Activated naive CD8-positive, alpha-beta T cell treated with anti-CD3 and anti-CD28 coated beads, Interleukin-2, amount 10 ng/mL, durations not matched to agents 7 days and 5 days (primary cell): ENCODE measurements around the gene CA6. TPM values are rescaled to one million over a fixed set of nuclear protein-coding genes. Genes with fewer than 3 reads are reported as not detected.
A peak's percentile ranks its signal among the peaks of the same experiment; 100 is the strongest.

Source experiments
- ATAC-seq: fragments of 150-1000 bp; cut with Tn5 transposase; one replicate; pipeline ENCODE4 v1.10.0; 2021; ENCODE audit warnings: low read depth, moderate library complexity
- POLR2A ChIA-PET: fragments of 350-600 bp; sonication (Branson Sonifier 250); formaldehyde crosslinking; loops from one replicate; lab custom pipeline; 2021; ENCODE audit warnings: antibody characterized with exemption; lab: Charles Lee
- DNase-seq: peaks from one replicate; pipeline ENCODE4 v3.0.0; 2021
- H3K27ac Mint-ChIP-seq: one replicate; pipeline ENCODE4 v1.8.0; 2022; ENCODE audit warnings: mild to moderate bottlenecking, mixed read lengths
- H3K27me3 Mint-ChIP-seq: one replicate; pipeline ENCODE4 v1.8.0; 2022; ENCODE audit warnings: mild to moderate bottlenecking, moderate library complexity, mixed read lengths
- H3K36me3 Mint-ChIP-seq: one replicate; pipeline ENCODE4 v1.8.0; 2021; ENCODE audit warnings: mild to moderate bottlenecking, mixed read lengths
- H3K4me1 Mint-ChIP-seq: one replicate; pipeline ENCODE4 v1.8.0; 2021; ENCODE audit warnings: mixed read lengths
- H3K4me3 Mint-ChIP-seq: one replicate; pipeline ENCODE4 v1.8.0; 2022; ENCODE audit warnings: mild to moderate bottlenecking, moderate library complexity, mixed read lengths
- H3K9me3 Mint-ChIP-seq: one replicate; pipeline ENCODE4 v1.8.0; 2021; ENCODE audit warnings: mixed read lengths
- total RNA-seq, 2 experiments: library from RNA; stranded (reverse); gene quantifications; one replicate each; pipeline ENCODE4 v1.2.3, GENCODE V29; 2021

The CA6 gene
- total RNA-seq, 2 experiments from 2014 or later = 37.3 to 41.8 TPM

- peaks cover 4% of the 10 kb centered on the region for H3K9me3 Mint-ChIP-seq
- peak overlapping the region; percentile 93 for H3K27ac Mint-ChIP-seq
- ATAC-seq (no peak), DNase-seq (no peak)
- peak overlapping the region; percentile 83 for H3K4me3 Mint-ChIP-seq
- peaks cover 56% of the 10 kb centered on the region for H3K4me1 Mint-ChIP-seq
- peaks cover 51% of the 10 kb centered on the region for H3K36me3 Mint-ChIP-seq
- H3K27me3 Mint-ChIP-seq = no peaks in the 10 kb centered on the region
- POLR2A ChIA-PET = interaction anchor here (1.0 to 18.0 kb wide), 7 partner anchors 9 to 67 kb away, joined by 3 to 754 read pairs (median 18); partner anchors contain the start of genes CA6 and ENO1
Measured at GRCh38 chr1:8937701-8938100, 8.0 kb upstream of the CA6 start.

GRCh38 chr1:8938232-8938999, 7.3 kb upstream of the CA6 start:
- POLR2A ChIA-PET = interaction anchor here (1.0 to 18.0 kb wide), 8 partner anchors 8 to 66 kb away, joined by 3 to 754 read pairs (median 11); partner anchors contain the start of genes CA6 and ENO1
- H3K27me3 Mint-ChIP-seq = no peaks in the 10 kb centered on the region

GRCh38 chr1:8939000-8939265, 6.7 kb upstream of the CA6 start:
- peaks cover 62% of the 10 kb centered on the region for H3K4me1 Mint-ChIP-seq

More at GRCh38 chr1:8938232-8938999, 7.3 kb upstream of the CA6 start:
- Mint-ChIP-seq H3K27ac (peak overlapping the region; percentile 93), H3K4me1 (peaks cover 61% of the 10 kb centered on the region), H3K4me3 (peak overlapping the region; percentile 83), H3K36me3 (peaks cover 50% of the 10 kb centered on the region), H3K9me3 (peaks cover 1% of the 10 kb centered on the region)
- DNase-seq (no peak), ATAC-seq (peak; percentile 19)

DNA sequence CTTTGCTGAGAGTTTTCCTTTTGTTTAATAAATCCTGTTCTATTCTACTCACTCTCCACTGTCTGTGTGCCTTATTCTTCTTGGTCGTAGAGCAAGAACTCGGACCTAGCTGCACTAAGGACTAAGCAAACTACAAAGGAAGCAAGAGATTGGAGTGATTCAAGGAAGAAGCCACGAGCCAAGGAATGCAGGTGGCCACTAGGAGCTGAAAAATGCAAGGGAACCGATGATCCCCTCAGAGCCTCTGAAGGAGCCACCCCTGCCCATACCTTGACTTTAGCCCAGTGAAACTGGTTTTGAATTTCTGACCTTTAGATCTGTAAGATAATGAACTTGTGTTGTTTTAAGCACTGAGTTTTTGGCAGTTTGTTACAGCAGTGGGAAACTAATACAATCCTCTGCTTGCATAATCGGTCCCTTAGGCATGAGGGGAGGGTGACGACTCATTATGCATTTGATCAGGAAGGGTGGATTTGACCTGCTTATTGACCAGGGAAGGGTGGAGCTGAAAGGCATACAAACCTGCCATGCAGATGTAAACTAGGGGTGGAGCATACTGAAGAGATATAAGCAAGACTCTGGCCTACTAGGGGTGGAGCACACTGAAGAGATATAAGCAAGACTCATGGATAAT, 6.2 kb upstream of the CA6 start:
- Mint-ChIP-seq H3K27ac (peak overlapping the region; percentile 93), H3K4me3 (peak overlapping the region; percentile 83), H3K36me3 (peaks cover 46% of the 10 kb centered on the region), H3K4me1 (peaks cover 63% of the 10 kb centered on the region), H3K9me3 (no peaks in the 10 kb centered on the region), H3K27me3 (no peaks in the 10 kb centered on the region)
- ATAC-seq (peak; percentile 65), DNase-seq (peak; percentile 19)
- POLR2A ChIA-PET = interaction anchor here (1.5 to 18.0 kb wide), 4 partner anchors 13 to 61 kb away, joined by 4 to 754 read pairs (median 318); partner anchors contain the start of gene ENO1

More at GRCh38 chr1:8939000-8939265, 6.7 kb upstream of the CA6 start:
- POLR2A ChIA-PET = interaction anchor here (1.2 to 18.0 kb wide), 6 partner anchors 7 to 66 kb away, joined by 3 to 754 read pairs (median 56); partner anchors contain the start of genes CA6 and ENO1
- DNase-seq (peak; percentile 10), ATAC-seq (no peak)
- H3K4me3 Mint-ChIP-seq = peak overlapping the region; percentile 83
- H3K36me3 Mint-ChIP-seq = peaks cover 47% of the 10 kb centered on the region
- no peaks in the 10 kb centered on the region for H3K9me3 Mint-ChIP-seq
- H3K27ac Mint-ChIP-seq = peak overlapping the region; percentile 93
- no peaks in the 10 kb centered on the region for H3K27me3 Mint-ChIP-seq

DNA sequence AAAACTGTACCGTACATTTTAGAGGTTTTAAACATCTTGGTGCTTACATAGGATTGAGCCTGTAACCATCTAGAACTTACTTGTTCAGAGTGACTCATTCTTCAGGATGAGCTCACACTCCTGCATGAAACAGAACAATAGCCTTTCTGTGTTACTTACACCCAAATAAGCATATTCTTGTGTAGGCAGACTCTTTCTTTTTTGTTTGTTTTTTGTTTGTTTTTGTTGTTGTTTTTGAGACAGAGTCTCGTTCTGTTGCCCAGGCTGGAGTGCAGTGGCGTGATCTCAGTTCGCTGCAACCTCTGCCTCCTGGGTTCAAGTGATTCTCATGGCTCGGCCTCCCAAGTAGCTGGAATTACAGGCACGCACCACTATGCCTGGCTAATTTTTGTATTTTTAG, 3.8 kb upstream of the CA6 start:
- no peak for ATAC-seq
- H3K36me3 Mint-ChIP-seq = peaks cover 43% of the 10 kb centered on the region
- H3K4me1 Mint-ChIP-seq = peaks cover 83% of the 10 kb centered on the region
- H3K4me3 Mint-ChIP-seq = peak overlapping the region; percentile 83
- POLR2A ChIA-PET = interaction anchor here (1.0 to 18.0 kb wide), 5 partner anchors 16 to 63 kb away, joined by 3 to 754 read pairs (median 95); partner anchors contain the start of gene ENO1
- H3K27ac Mint-ChIP-seq = peak overlapping the region; percentile 93
- DNase-seq = no peak
- no peaks in the 10 kb centered on the region for H3K9me3 Mint-ChIP-seq
- H3K27me3 Mint-ChIP-seq = no peaks in the 10 kb centered on the region

- POLR2A ChIA-PET = interaction anchor here (1.2 to 18.0 kb wide), 7 partner anchors 11 to 65 kb away, joined by 8 to 754 read pairs (median 15); partner anchors contain the start of gene ENO1
- Mint-ChIP-seq H3K9me3 (no peaks in the 10 kb centered on the region), H3K36me3 (peaks cover 50% of the 10 kb centered on the region), H3K4me3 (peak overlapping the region; percentile 83), H3K4me1 (peaks cover 87% of the 10 kb centered on the region), H3K27ac (peak overlapping the region; percentile 93), H3K27me3 (no peaks in the 10 kb centered on the region)
- ATAC-seq (no peak), DNase-seq (no peak)
Measured at GRCh38 chr1:8943498-8944405, 1.9 kb upstream of the CA6 start.

GRCh38 chr1:8947127-8947691, 1.5 kb downstream of the CA6 start:
- ATAC-seq (peak; percentile 3), DNase-seq (no peak)
- Mint-ChIP-seq H3K27ac (peak overlapping the region; percentile 93), H3K36me3 (peaks cover 50% of the 10 kb centered on the region), H3K27me3 (no peaks in the 10 kb centered on the region), H3K4me1 (peaks cover 78% of the 10 kb centered on the region), H3K4me3 (peak overlapping the region; percentile 83), H3K9me3 (no peaks in the 10 kb centered on the region)
- POLR2A ChIA-PET = interaction anchor here (0.7 to 18.0 kb wide), 11 partner anchors 8 to 249 kb away, joined by 3 to 754 read pairs (median 18); partner anchors contain the start of gene ENO1

DNA sequence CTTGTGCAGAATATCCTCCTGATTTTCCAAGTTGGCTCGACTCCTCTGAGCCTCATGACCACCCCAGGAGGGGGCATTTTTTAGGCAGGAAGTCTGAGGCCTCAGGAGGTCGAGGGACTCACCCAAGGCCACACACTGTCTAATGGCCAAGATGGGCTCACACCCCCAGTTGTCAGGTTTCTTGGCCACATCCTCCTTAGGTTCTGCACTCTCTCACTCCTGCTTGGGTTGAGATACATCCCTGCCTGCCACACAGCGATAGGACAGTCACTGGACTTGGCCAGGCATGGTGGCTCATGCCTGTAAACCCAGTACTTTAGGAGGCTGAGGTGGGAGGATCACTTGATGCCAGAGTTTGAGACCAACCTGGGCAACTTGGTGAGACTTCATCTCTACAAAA, 4.6 kb downstream of the CA6 start:
- no peak for ATAC-seq
- Mint-ChIP-seq H3K27me3 (no peaks in the 10 kb centered on the region), H3K4me3 (peak overlapping the region; percentile 19), H3K4me1 (peaks cover 53% of the 10 kb centered on the region), H3K9me3 (no peaks in the 10 kb centered on the region), H3K27ac (peak overlapping the region; percentile 78), H3K36me3 (peaks cover 51% of the 10 kb centered on the region)
- POLR2A ChIA-PET = interaction anchor here (0.8 to 18.0 kb wide), 5 partner anchors 17 to 72 kb away, joined by 3 to 541 read pairs (median 5); partner anchors contain the start of gene ENO1
- DNase-seq = no peak

DNA sequence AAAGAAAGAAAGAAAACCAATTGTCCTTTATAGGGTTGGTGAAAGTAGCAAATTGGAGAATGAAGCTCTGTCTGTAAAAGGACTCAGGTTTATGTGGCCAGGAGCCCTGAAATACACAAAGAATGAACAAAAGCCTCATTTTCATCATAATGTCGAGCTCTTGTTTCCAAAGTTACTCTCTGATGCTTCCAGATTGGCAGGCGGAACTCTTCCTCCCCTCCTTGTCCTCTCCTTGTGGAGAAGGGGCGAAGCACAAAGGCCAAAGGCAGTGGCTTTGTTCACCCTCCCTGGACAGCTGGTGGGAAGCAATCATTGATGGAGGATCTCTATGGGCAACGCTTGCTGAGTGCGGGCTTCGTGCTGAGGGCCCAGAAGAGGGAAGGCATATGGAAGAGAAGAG, 5.6 kb downstream of the CA6 start:
- ATAC-seq (no peak), DNase-seq (no peak)
- Mint-ChIP-seq H3K27me3 (no peaks in the 10 kb centered on the region), H3K9me3 (no peaks in the 10 kb centered on the region), H3K4me3 (peak overlapping the region; percentile 29), H3K27ac (peak overlapping the region; percentile 71), H3K4me1 (peaks cover 50% of the 10 kb centered on the region), H3K36me3 (peaks cover 58% of the 10 kb centered on the region)
- POLR2A ChIA-PET = interaction anchor here (0.7 to 18.0 kb wide), 4 partner anchors 16 to 34 kb away, joined by 4 to 541 read pairs (median 15); no protein-coding TSS in a partner anchor

DNA sequence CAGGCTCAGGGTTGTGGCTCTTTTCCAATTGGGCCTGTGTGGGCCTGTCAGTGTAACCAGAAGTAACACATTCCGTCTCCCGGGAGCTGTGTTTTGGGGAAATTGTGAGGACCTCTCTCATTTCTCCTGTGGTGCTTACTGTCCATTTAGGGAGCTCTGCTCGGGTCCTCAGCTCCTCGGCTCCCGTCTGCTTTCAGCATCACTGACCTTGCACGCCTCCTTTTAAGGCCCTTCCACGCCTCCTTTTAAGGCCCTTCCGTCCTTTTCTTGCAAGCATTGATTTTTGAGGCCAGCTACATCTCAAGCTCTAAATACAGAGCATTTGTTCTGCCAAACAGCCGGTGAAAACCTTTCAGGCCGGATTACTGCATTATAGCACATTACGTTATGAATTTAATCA, 9.7 kb downstream of the CA6 start:
- no peak overlapping the region for H3K27ac Mint-ChIP-seq
- peaks cover 66% of the 10 kb centered on the region for H3K36me3 Mint-ChIP-seq
- H3K9me3 Mint-ChIP-seq = peaks cover 7% of the 10 kb centered on the region
- no peak for DNase-seq
- H3K4me1 Mint-ChIP-seq = peaks cover 43% of the 10 kb centered on the region
- ATAC-seq = no peak
- no peaks in the 10 kb centered on the region for H3K27me3 Mint-ChIP-seq
- H3K4me3 Mint-ChIP-seq = no peak overlapping the region
- POLR2A ChIA-PET = interaction anchor here (0.6 to 3.3 kb wide), 5 partner anchors 8 to 28 kb away, joined by 3 to 13 read pairs (median 5); partner anchors contain the start of gene CA6

DNA sequence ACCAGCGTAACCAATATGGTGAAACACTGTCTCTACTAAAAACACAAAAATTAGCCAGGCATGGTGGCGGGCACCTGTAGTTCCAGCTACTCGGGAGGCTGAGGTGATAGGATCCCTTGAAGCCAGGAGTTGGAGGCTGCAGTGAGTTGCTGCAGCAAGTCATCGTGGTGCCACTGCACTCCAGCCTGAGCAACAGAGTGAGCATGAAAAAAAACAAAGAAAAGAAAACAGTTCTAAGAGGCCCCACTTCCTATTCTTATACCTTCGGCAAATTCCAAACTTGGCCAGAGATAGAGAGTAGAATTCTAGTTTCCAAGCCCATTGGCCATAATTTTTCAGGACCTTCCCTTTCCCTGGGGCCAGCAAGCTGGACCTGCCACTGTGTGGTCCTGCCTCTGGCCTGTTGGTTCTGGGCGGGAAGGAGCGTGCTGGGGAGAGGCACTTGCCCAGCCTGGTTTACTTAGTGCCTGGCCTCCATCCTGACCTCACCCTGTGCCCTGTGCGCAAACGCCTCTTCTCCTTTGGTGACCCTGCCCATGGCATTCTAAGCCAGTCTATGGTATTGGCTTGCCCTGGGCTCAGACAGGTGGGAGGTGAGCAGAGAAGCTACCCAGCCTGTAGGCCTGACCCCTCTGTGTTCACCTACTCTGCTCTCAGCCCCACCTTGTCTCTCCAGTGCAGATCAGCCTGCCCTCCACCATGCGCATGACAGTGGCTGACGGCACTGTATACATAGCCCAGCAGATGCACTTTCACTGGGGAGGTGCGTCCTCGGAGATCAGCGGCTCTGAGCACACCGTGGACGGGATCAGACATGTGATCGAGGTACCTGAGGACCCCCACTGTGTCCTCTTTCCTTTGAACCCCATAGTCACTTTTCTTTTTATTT, 11.0 kb downstream of the CA6 start:
- ATAC-seq (peak; percentile 26), DNase-seq (no peak)
- peak overlapping the region; percentile 71 for H3K27ac Mint-ChIP-seq
- H3K36me3 Mint-ChIP-seq = peaks cover 70% of the 10 kb centered on the region
- no peak overlapping the region for H3K4me3 Mint-ChIP-seq
- H3K27me3 Mint-ChIP-seq = no peaks in the 10 kb centered on the region
- POLR2A ChIA-PET = interaction anchor here (1.1 to 3.3 kb wide), 6 partner anchors 9 to 29 kb away, joined by 3 to 22 read pairs (median 10); partner anchors contain the start of gene CA6
- peaks cover 46% of the 10 kb centered on the region for H3K4me1 Mint-ChIP-seq
- peaks cover 9% of the 10 kb centered on the region for H3K9me3 Mint-ChIP-seq
